H1 (cell line): Measurements from ENCODE around the gene ECSIT. TPM values are rescaled to one million over a fixed set of nuclear protein-coding genes. Genes with fewer than 3 reads are reported as not detected.

ENCODE experiments used
- CTCF ChIA-PET: fragments of 300-600 bp; sonication (Branson Sonifier 250); formaldehyde crosslinking; loops from one replicate; lab custom pipeline; 2021; ENCODE audit not compliant: partially characterized antibody; lab: Charles Lee
- POLR2A ChIA-PET: fragments of 300-600 bp; sonication (Branson Sonifier 250); formaldehyde crosslinking; loops from one replicate; lab custom pipeline; 2021; ENCODE audit warnings: inconsistent platforms; ENCODE audit not compliant: partially characterized antibody; lab: Charles Lee
- DNase-seq, 2 experiments: peaks; one replicate each; pipeline versions ENCODE4 v3.0.0 to v3.0.0-alpha.2; 2010 to 2022; ENCODE audit warnings: low spot score in 2 of 2, low read depth in 1 of 2, mixed read lengths in 1 of 2
- FAIRE-seq: peaks from 2 replicates; lab custom pipeline; 2011; peaks lifted over from hg19 to GRCh38; lab: Jason Lieb, UNC
- H2AFZ ChIP-seq: 2 replicates; pipeline ENCODE4 v1.8.1; 2012; ENCODE audit warnings: low read length, inconsistent platforms
- H2AK5ac ChIP-seq: 2 replicates; pipeline ENCODE4 v1.6.1; 2013; ENCODE audit warnings: low read depth, low read length
- H2BK120ac ChIP-seq: replicated peaks from 2 replicates; pipeline ENCODE3; 2013; ENCODE audit warnings: low read depth, low read length, inconsistent platforms
- H2BK12ac ChIP-seq: 2 replicates; pipeline ENCODE4 v1.6.1; 2013; ENCODE audit warnings: low read depth, low read length
- H2BK15ac ChIP-seq: 2 replicates; pipeline ENCODE4 v1.6.1; 2013; ENCODE audit warnings: low read length
- H2BK20ac ChIP-seq: 2 replicates; pipeline ENCODE4 v1.6.1; 2013; ENCODE audit warnings: low read length
- H2BK5ac ChIP-seq: 2 replicates; pipeline ENCODE4 v1.6.1; 2013; ENCODE audit warnings: low read depth, low read length
- H3K14ac ChIP-seq: 2 replicates; pipeline ENCODE4 v1.6.1; 2013; ENCODE audit warnings: inconsistent platforms; ENCODE audit not compliant: insufficient read length
- H3K18ac ChIP-seq: 2 replicates; pipeline ENCODE4 v1.6.1; 2013; ENCODE audit warnings: low read length; ENCODE audit errors: extremely low read depth
- H3K23ac ChIP-seq: 2 replicates; pipeline ENCODE4 v1.6.1; 2013; ENCODE audit warnings: inconsistent platforms; ENCODE audit not compliant: insufficient read length
- H3K23me2 ChIP-seq: 2 replicates; pipeline ENCODE4 v1.6.1; 2013; ENCODE audit warnings: low read depth, low read length
- H3K27ac ChIP-seq: 2 replicates; pipeline ENCODE4 v1.6.1; 2011; ENCODE audit warnings: low read depth, low read length, inconsistent platforms
- H3K27me3 ChIP-seq, 4 experiments: replicated peaks in 1 of 4; 1 replicate in 1 of 4; 2 replicates in 3 of 4; pipeline versions ENCODE4 v1.6.1 to v1.8.1; 2011 to 2013; ENCODE audit warnings: low read length in 3 of 4, mild to moderate bottlenecking in 3 of 4, inconsistent platforms in 2 of 4, mixed read lengths in 2 of 4, moderate library complexity in 1 of 4; ENCODE audit not compliant: control insufficient read depth in 3 of 4, insufficient read depth in 3 of 4; ENCODE audit errors: extremely low read depth in 1 of 4
- H3K36me3 ChIP-seq, 4 experiments: 2 replicates each; pipeline versions ENCODE4 v1.6.1 to v1.8.1; 2011 to 2013; ENCODE audit warnings: mild to moderate bottlenecking in 4 of 4, low read length in 3 of 4, moderate library complexity in 2 of 4, control low read depth in 1 of 4, inconsistent platforms in 1 of 4; ENCODE audit not compliant: insufficient read depth in 4 of 4, control insufficient read depth in 2 of 4
- H3K4ac ChIP-seq: replicated peaks from 2 replicates; pipeline ENCODE3; 2013; ENCODE audit warnings: low read length, low read depth, mixed read lengths, inconsistent platforms; ENCODE audit not compliant: insufficient read length
- H3K4me1 ChIP-seq, 4 experiments: replicated peaks in 1 of 4; 1 replicate in 1 of 4; 2 replicates in 3 of 4; pipeline versions ENCODE4 v1.6.1 to v1.8.1; 2011 to 2013; ENCODE audit warnings: low read length in 3 of 4, inconsistent platforms in 2 of 4, mixed read lengths in 1 of 4; ENCODE audit not compliant: insufficient read depth in 4 of 4, control insufficient read depth in 3 of 4
- H3K4me2 ChIP-seq, 2 experiments: 2 replicates each; pipeline versions ENCODE4 v1.6.1 to v1.8.1; 2011 to 2013; ENCODE audit warnings: low read depth in 2 of 2, low read length in 2 of 2, control low read depth in 1 of 2, inconsistent platforms in 1 of 2, mild to moderate bottlenecking in 1 of 2; ENCODE audit not compliant: insufficient read depth in 1 of 2
- H3K4me3 ChIP-seq, 4 experiments: fragments of 200-600, 300-600 bp in 1 of 4; sonication (generic), shearing (Covaris generic), sonication (Bioruptor Twin) in 1 of 4; 2 replicates each; pipeline versions ENCODE4 v1.5.1 to v1.8.1; 2011 to 2016; ENCODE audit warnings: low read length in 4 of 4, low read depth in 3 of 4, control low read depth in 2 of 4, inconsistent platforms in 2 of 4, mild to moderate bottlenecking in 2 of 4, mixed read lengths in 1 of 4, moderate library complexity in 1 of 4; ENCODE audit not compliant: insufficient read depth in 2 of 4; ENCODE audit errors: extremely low read depth in 1 of 4
- H3K56ac ChIP-seq: replicated peaks from 2 replicates; pipeline ENCODE3; 2013; ENCODE audit warnings: low read depth, mild to moderate bottlenecking, mixed read lengths, low read length, inconsistent platforms; ENCODE audit not compliant: insufficient read length
- H3K79me1 ChIP-seq: 2 replicates; pipeline ENCODE4 v1.6.1; 2013; ENCODE audit warnings: low read depth, low read length, control low read depth
- H3K79me2 ChIP-seq, 2 experiments: 2 replicates each; pipeline versions ENCODE4 v1.6.1 to v1.8.1; 2012 to 2013; ENCODE audit warnings: low read length in 2 of 2, mild to moderate bottlenecking in 2 of 2, inconsistent platforms in 1 of 2; ENCODE audit not compliant: insufficient read depth in 2 of 2, control insufficient read depth in 1 of 2
- H3K9ac ChIP-seq, 4 experiments: replicated peaks in 1 of 4; 1 replicate in 1 of 4; 2 replicates in 3 of 4; pipeline versions ENCODE4 v1.6.1 to v1.8.1; 2011 to 2013; ENCODE audit warnings: low read depth in 3 of 4, low read length in 3 of 4, control low read depth in 2 of 4, mild to moderate bottlenecking in 2 of 4, moderate library complexity in 2 of 4, inconsistent platforms in 1 of 4; ENCODE audit errors: extremely low read depth in 1 of 4
- H3K9me3 ChIP-seq, 2 experiments: 2 replicates each; pipeline versions ENCODE4 v1.6.1 to v1.8.1; 2012 to 2013; ENCODE audit warnings: mild to moderate bottlenecking in 2 of 2, moderate library complexity in 2 of 2, control low read depth in 1 of 2, inconsistent platforms in 1 of 2, low read depth in 1 of 2, low read length in 1 of 2, mixed read lengths in 1 of 2; ENCODE audit not compliant: insufficient read depth in 2 of 2
- H4K20me1 ChIP-seq, 2 experiments: replicated peaks in 1 of 2; 2 replicates each; pipeline versions ENCODE3 to v1.8.1; 2011 to 2013; ENCODE audit warnings: inconsistent platforms in 2 of 2, low read length in 2 of 2, mild to moderate bottlenecking in 1 of 2; ENCODE audit not compliant: insufficient read depth in 2 of 2, control insufficient read depth in 1 of 2
- H4K5ac ChIP-seq: 2 replicates; pipeline ENCODE4 v1.6.1; 2013; ENCODE audit warnings: low read length, low read depth, mixed read lengths, inconsistent platforms; ENCODE audit not compliant: insufficient read length
- H4K8ac ChIP-seq: 2 replicates; pipeline ENCODE4 v1.8.0; 2013; ENCODE audit warnings: mild to moderate bottlenecking, moderate library complexity, low read length, inconsistent platforms; ENCODE audit not compliant: insufficient read depth; ENCODE audit errors: extremely low read depth
- H4K91ac ChIP-seq: replicated peaks from 2 replicates; pipeline ENCODE3; 2013; ENCODE audit warnings: low read length, mixed read lengths, inconsistent platforms; ENCODE audit not compliant: insufficient read length
- PHF8 ChIP-seq: fragments of 200-600 bp; sonication (generic); conservative IDR thresholded peaks from 2 replicates; pipeline ENCODE4 v1.7.1; 2012; ENCODE audit warnings: low read depth, mild to moderate bottlenecking, inconsistent platforms, low read length, moderate library complexity
- POLR2AphosphoS5 ChIP-seq: IDR thresholded peaks from 2 replicates; pipeline ENCODE4 v1.6.1; 2011; ENCODE audit warnings: low read depth, low read length
- USF2 ChIP-seq: IDR thresholded peaks from 2 replicates; pipeline ENCODE4 v1.6.1; 2011; ENCODE audit warnings: low read length, improper control_type of control experiment
- YY1 ChIP-seq: IDR thresholded peaks from 2 replicates; pipeline ENCODE4 v1.6.1; 2011; ENCODE audit warnings: low read depth, mild to moderate bottlenecking, low read length
- WGBS, 2 experiments: shearing (Covaris generic) in 1 of 2; methylation state at CpG; one replicate each; pipeline versions ENCODE4 v1.1.6 to v1.1.7; 2013 to 2015; ENCODE audit warnings: low lambda C conversion rate in 2 of 2, mixed read lengths in 2 of 2, inconsistent platforms in 1 of 2, low coverage in 1 of 2, missing lambda C conversion rate in 1 of 2; ENCODE audit not compliant: insufficient replicate concordance in 2 of 2, insufficient coverage in 1 of 2, insufficient read length in 1 of 2; ENCODE audit errors: extremely low coverage in 1 of 2, missing lambda C conversion rate in 1 of 2; 5-methylcytosine and 5-hydroxymethylcytosine counted together
- polyA plus RNA-seq, 7 experiments: library from polyadenylated mRNA; depleted of rRNA in 3 of 7; stranded (reverse) in 5 of 7; unstranded in 2 of 7; fragments of >200 nt in 5 of 7; fragments of 200-250 nt in 2 of 7; gene quantifications; 1 replicate in 5 of 7; 2 replicates in 1 of 7; 4 replicates in 1 of 7; pipeline versions ENCODE4 v1.2.1 to v1.2.3, GENCODE V29; 2011 to 2013; ENCODE audit warnings: missing spikeins in 2 of 7, mixed read lengths in 2 of 7
- total RNA-seq: library from RNA; stranded (reverse); fragmentation: NEBNext Ultra II Directional; extraction: Animal tissue kit (Norgen Biotek cat#: 25700); gene quantifications from 2 replicates; pipeline ENCODE4 v1.2.1, GENCODE V29; 2021
- TF ChIP-seq, protein P1 (sequence below), 3 experiments: IDR thresholded peaks; 1 replicate in 2 of 3; 2 replicates in 1 of 3; pipeline versions ENCODE4 v1.5.1 to v1.6.1; 2011; ENCODE audit warnings: low read length in 3 of 3, mild to moderate bottlenecking in 3 of 3, inconsistent platforms in 2 of 3, low read depth in 1 of 3, moderate library complexity in 1 of 3; ENCODE audit not compliant: insufficient read depth in 1 of 3; ENCODE audit errors: control extremely low read depth in 1 of 3

ECSIT gene
- total and polyA plus RNA-seq, 2 of the 8 experiments (the other 6 are each of a cell fraction or from before 2014, with no cell fraction given), result 55.7 to 74.1 TPM

DNA sequence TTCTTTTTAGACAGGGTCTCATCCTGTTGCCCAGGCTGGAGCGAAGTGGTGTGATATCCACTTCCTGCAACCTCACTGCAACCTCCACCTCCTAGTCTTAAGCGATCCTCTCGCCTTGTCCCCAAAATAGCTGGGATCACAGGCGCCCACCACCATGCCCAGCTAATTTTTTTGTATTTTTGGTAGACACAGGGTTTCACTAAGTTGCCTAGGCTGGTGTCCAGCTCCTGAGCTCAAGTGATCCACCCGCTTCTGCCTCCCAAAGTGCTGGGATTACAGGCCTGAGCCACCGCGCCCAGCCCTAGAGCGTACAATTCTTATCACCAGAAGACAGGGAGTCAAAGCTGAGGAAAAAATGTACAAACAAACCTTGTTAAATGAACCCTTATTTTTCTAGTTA lies 34.6 kb upstream of the ECSIT start:
- DNase-seq (no peak), FAIRE-seq (no peak)
- H4K20me1 ChIP-seq, result peaks cover 0 to 2% of the 10 kb centered on the region in 2 experiments
- H3K9ac ChIP-seq, result no peak overlapping the region
- no peak overlapping the region for H3K4me3 ChIP-seq
- no peaks in the 10 kb centered on the region for H3K79me1 ChIP-seq
- POLR2A ChIA-PET, result interaction anchor here (0.6 to 1.4 kb wide), 3 partner anchors 12 to 34 kb away, joined by 3 to 4 read pairs (median 3); partner anchors contain the start of gene ZNF627
- WGBS, 2 experiments, result 96% methylated on average over 8 of the region's 8 CpGs; no CpG with 5 or more reads in 1 of the 2 experiments
- no peaks in the 10 kb centered on the region for H3K27me3 ChIP-seq
- no peaks in the 10 kb centered on the region; a peak in 1 of 7 replicates for H3K4me1 ChIP-seq
- H3K4me2 ChIP-seq, result no peak overlapping the region
- H3K27ac ChIP-seq, result no peak overlapping the region
- no peak overlapping the region for H2BK5ac ChIP-seq
- H3K36me3 ChIP-seq, result no peaks in the 10 kb centered on the region
- no peaks in the 10 kb centered on the region for H3K9me3 ChIP-seq
- no peak overlapping the region for H4K8ac ChIP-seq
- no peak overlapping the region for H3K23ac ChIP-seq
- H3K79me2 ChIP-seq, result peaks cover 0 to 2% of the 10 kb centered on the region in 2 experiments; a peak in 2 of 4 replicates
- no peak overlapping the region for H2AFZ ChIP-seq
- H3K4ac ChIP-seq, result no peak overlapping the region
- peaks cover 2% of the 10 kb centered on the region; the same call in 1 of the 2 replicates for H3K23me2 ChIP-seq
- CTCF ChIA-PET, result interaction anchor here (0.6 to 2.9 kb wide), 10 partner anchors 10 to 112 kb away, joined by 3 to 16 read pairs (median 3); partner anchors contain the start of gene ACP5
- no peak overlapping the region for H4K91ac ChIP-seq
- no peak overlapping the region for H2BK20ac ChIP-seq
- no peak overlapping the region for H3K56ac ChIP-seq
- H2BK15ac ChIP-seq, result no peak overlapping the region
- H4K5ac ChIP-seq, result no peak overlapping the region
- H2AK5ac ChIP-seq, result no peak overlapping the region
- H3K18ac ChIP-seq, result no peak overlapping the region
- no peak overlapping the region for H2BK120ac ChIP-seq
- TF ChIP-seq USF2 (no peak), PHF8 (no peak), POLR2AphosphoS5 (no peak), YY1 (no peak)
- TF ChIP-seq, protein P1, sequence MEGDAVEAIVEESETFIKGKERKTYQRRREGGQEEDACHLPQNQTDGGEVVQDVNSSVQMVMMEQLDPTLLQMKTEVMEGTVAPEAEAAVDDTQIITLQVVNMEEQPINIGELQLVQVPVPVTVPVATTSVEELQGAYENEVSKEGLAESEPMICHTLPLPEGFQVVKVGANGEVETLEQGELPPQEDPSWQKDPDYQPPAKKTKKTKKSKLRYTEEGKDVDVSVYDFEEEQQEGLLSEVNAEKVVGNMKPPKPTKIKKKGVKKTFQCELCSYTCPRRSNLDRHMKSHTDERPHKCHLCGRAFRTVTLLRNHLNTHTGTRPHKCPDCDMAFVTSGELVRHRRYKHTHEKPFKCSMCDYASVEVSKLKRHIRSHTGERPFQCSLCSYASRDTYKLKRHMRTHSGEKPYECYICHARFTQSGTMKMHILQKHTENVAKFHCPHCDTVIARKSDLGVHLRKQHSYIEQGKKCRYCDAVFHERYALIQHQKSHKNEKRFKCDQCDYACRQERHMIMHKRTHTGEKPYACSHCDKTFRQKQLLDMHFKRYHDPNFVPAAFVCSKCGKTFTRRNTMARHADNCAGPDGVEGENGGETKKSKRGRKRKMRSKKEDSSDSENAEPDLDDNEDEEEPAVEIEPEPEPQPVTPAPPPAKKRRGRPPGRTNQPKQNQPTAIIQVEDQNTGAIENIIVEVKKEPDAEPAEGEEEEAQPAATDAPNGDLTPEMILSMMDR (IDR thresholded peaks at IDR 0.05; ENCODE audit: control extremely low read depth in 1 of 3, insufficient read depth in 1 of 3, low read depth in 1 of 3, low read length in 3 of 3), result no peak
- TF ChIP-seq, all 59 proteins: peak for 0
- H3K14ac ChIP-seq, result no peak overlapping the region
- no peak overlapping the region for H2BK12ac ChIP-seq
